ENCODE results near the gene ZNF396.

- TF ChIP-seq CTCF (IDR thresholded peaks at IDR 0.05; ENCODE audit: low read depth, low read length, missing input control) = no peak
- TF ChIP-seq ZBTB33 (IDR thresholded peaks at IDR 0.05) = no peak
- TF ChIP-seq RXRA (IDR thresholded peaks at IDR 0.05) = no peak
- no peak for TF ChIP-seq MAX (IDR thresholded peaks at IDR 0.05)
- TF ChIP-seq YY1 (IDR thresholded peaks at IDR 0.05) = no peak
- no peak for TF ChIP-seq ATF3 (IDR thresholded peaks at IDR 0.05)
- TF ChIP-seq FOXA1 (IDR thresholded peaks at IDR 0.05) = no peak
- TF ChIP-seq RAD21 (IDR thresholded peaks at IDR 0.05) = no peak
- no peak for TF ChIP-seq GABPA (IDR thresholded peaks at IDR 0.05 in 1 of 2, conservative IDR thresholded peaks at IDR 0.05 in 1 of 2)
These were observed 42.9 kb downstream of the ZNF396 start for GRCh38 chr18:35334212-35334611.
